ENCODE results near the gene ATR.
"Not testable (repeated sequence)": the region's sequence is repeated elsewhere in the genome, so short reads cannot be mapped to it uniquely, and the experiment has no call there.

ATR gene

GRCh38 chr3:142445816-142446254 is 132.7 kb downstream of the ATR start:
- TF ChIP-seq, protein P1, sequence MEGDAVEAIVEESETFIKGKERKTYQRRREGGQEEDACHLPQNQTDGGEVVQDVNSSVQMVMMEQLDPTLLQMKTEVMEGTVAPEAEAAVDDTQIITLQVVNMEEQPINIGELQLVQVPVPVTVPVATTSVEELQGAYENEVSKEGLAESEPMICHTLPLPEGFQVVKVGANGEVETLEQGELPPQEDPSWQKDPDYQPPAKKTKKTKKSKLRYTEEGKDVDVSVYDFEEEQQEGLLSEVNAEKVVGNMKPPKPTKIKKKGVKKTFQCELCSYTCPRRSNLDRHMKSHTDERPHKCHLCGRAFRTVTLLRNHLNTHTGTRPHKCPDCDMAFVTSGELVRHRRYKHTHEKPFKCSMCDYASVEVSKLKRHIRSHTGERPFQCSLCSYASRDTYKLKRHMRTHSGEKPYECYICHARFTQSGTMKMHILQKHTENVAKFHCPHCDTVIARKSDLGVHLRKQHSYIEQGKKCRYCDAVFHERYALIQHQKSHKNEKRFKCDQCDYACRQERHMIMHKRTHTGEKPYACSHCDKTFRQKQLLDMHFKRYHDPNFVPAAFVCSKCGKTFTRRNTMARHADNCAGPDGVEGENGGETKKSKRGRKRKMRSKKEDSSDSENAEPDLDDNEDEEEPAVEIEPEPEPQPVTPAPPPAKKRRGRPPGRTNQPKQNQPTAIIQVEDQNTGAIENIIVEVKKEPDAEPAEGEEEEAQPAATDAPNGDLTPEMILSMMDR (IDR thresholded peaks at IDR 0.05; ENCODE audit: extremely low read depth, missing control alignments): no peak
- DNase-seq (ENCODE audit: low spot score): peak; percentile 68

- TF ChIP-seq, protein P1 (IDR thresholded peaks at IDR 0.05; ENCODE audit: extremely low read depth, missing control alignments): no peak
- no peak for DNase-seq (ENCODE audit: low spot score)
Observed at GRCh38 chr3:142444343-142444742, 134.2 kb downstream of the ATR start.

DNA sequence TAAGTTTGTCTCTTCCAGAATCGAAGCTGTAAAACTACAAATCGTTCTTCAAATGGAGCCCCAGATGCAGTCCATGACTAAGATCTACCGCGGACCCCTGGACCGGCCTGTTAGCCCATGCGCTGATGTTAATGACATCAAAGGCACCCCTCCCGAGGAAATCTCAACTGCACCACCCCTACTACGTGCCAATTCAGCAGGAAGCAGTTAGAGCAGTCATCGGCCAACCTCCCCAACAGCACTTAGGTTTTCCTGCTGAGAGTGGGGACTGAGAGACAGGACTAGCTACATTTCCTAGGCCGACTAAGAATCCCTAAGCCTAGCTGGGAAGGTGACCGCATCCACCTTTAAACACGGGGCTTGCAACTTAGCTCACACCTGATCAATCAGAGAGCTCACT is 135.5 kb downstream of the ATR start:
- DNase-seq (ENCODE audit: low spot score): not testable (repeated sequence)

- not testable (repeated sequence) for DNase-seq (ENCODE audit: low spot score)
Observed at GRCh38 chr3:142439499-142440220, 138.9 kb downstream of the ATR start.

- DNase-seq (ENCODE audit: low spot score): not testable (repeated sequence)
Observed at GRCh38 chr3:142438096-142438495, 140.4 kb downstream of the ATR start.

DNA sequence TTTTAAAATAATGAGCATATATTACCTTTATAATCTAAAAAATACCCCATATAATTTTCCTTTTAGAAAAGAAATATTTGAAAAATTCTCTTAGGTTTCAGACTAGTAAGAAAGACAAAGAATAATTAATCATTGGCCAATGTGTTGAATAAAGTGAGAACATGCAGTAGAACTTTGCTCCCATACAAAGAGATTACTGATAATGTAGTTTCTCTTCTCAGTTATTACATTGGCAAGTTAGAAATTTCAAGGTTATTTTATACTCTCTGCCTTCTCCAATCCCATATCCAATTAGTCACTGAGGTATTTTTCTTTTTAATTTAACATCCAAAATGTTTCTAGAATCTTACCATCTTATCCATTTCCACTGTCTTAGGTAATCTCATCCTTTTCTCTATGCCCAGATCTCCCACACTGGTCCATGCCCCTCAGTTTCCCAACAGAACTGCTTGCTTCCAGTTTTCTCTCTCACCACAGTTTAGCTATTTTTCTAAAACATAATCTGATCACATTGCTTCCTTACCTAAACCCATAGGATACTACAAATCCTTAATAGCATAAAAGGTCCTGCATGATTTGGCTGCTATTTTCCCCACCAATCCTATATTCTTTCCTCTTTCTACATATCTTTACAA is 141.5 kb downstream of the ATR start:
- TF ChIP-seq, protein P1 (IDR thresholded peaks at IDR 0.05; ENCODE audit: extremely low read depth, missing control alignments): no peak
- DNase-seq (ENCODE audit: low spot score): no peak

GRCh38 chr3:142434503-142434902 is 144.0 kb downstream of the ATR start:
- TF ChIP-seq, protein P1 (IDR thresholded peaks at IDR 0.05; ENCODE audit: extremely low read depth, missing control alignments): no peak
- DNase-seq (ENCODE audit: low spot score): no peak

DNA sequence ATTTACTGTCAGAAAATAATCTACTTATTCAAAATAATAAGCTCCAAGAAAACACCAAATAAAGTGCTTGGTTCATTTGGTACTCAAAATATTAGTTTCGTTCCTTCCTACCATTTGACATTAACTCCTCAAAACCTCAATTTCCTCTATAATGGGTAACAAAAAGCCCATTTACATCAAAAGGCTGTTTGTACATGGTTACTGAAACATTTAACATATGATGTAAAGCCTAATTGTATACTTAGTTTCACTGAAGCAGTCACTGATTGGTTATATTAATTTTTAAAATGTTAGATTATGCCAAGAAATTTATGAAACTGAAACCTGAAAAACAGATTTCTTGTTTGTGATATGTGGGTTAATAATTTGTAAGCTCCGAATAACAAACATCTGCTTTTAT is 145.4 kb downstream of the ATR start:
- DNase-seq (ENCODE audit: low spot score): no peak
- TF ChIP-seq, protein P1 (IDR thresholded peaks at IDR 0.05; ENCODE audit: extremely low read depth, missing control alignments): no peak

DNA sequence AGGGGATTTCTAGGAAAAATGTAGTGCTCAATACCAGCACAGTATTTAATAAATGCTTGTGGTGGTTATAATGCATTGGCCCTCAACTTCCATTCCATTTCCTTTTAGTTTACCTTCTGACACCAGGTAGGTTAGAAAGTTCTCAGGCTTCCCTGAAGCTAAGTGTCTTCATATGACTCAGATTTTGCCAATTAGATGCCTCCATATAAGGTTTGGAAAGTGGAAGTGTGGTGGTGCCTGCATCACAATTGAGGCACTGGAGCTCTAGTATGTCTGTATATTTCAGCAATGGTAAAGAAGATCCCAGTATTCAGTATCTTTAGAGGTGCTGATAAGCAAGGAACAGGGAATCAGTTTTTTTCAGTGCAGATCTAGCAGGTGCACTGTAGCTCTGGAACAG is 149.0 kb downstream of the ATR start:
- TF ChIP-seq, protein P1 (IDR thresholded peaks at IDR 0.05; ENCODE audit: extremely low read depth, missing control alignments): no peak
- no peak for DNase-seq (ENCODE audit: low spot score)
